Left renal cortex interstitium (tissue), 4 donors: ENCODE data around the gene TBX15. TPM values are rescaled to one million over a fixed set of nuclear protein-coding genes. Genes with fewer than 3 reads are reported as not detected.
"Not testable (repeated sequence)": the region's sequence is repeated elsewhere in the genome, so short reads cannot be mapped to it uniquely, and the experiment has no call there.

Source experiments
- DNase-seq, 4 donors: peaks; one replicate each; pipeline ENCODE4 v3.0.0-alpha.2; 2013; ENCODE audit warnings: low read depth in 4 of 4, low spot score in 2 of 4, missing footprints in 1 of 4
- polyA plus RNA-seq, 4 donors: library from polyadenylated mRNA; unstranded; fragments of 120-200 nt; gene quantifications; one replicate each; pipeline ENCODE4 v1.2.1, GENCODE V29; 2013; ENCODE audit not compliant: insufficient read length in 4 of 4

The TBX15 gene
- polyA plus RNA-seq, 4 donors, result 0.26 to 0.34 (median 0.30) TPM

DNA sequence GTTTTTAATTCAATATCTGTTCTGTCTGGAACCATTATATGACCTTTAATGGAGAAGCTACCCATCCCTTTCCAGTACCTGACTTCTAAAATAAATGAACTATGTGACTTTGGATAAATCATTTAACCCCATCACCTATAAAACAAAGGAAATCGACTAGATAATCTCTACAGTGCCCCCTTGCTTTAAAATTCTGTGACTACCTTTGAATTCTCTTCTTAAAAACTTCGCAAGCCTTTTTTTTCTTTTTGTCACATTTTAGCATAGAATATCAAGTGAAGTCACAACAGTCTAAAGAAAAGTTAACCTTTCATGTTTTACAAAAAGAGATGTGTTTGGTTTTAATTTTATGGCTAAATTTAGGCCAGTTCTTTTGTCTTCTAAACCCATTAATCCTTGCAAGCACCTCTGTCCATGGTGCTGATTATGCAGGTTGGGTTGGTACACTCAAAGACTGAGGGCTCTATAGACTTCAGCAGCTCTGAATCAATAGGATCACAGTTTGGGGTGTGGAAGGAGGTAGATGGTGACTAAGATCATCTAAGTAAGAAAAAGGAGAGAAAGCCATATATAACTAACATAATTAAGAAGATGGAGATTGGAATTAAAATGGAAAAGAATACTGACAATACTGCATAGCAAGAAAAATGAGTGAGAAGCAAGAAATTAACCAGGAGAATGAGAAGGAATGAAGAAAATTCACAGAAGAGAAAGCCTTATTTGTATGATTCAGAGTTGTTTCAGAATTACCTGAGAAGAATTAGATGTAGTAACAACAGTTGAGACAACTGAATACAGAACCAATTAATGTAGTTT lies 59.2 kb downstream of the TBX15 start:
- DNase-seq, result peak in 3 of 4 donors; percentile 30 to 49 (median 31)

- DNase-seq, result no peak
These were observed 60.5 kb downstream of the TBX15 start for GRCh38 chr1:118927427-118928187.

- DNase-seq, result no peak
These were observed 61.9 kb downstream of the TBX15 start for GRCh38 chr1:118926261-118926660.

- DNase-seq, result no peak
These were observed 62.5 kb downstream of the TBX15 start for GRCh38 chr1:118925651-118926050.

DNA sequence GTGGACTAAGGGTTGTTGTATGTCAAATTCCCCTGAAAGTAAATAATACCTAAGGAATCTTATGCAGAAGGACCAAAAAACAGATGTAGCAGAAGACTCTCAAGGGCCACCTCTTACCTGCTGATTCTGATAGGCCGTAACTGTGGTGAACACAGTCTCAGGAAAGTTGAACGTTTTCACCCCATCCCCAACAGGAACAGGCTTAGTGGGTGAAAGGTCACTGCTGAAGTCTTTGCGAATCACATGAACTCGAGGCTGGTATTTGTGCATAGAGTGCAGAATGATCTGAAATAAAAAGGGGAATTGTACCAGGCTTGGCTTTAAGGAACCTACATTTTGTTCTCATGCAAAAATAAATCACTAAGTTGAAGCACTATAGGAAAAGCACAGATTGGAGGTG lies 64.8 kb downstream of the TBX15 start:
- no peak for DNase-seq

DNA sequence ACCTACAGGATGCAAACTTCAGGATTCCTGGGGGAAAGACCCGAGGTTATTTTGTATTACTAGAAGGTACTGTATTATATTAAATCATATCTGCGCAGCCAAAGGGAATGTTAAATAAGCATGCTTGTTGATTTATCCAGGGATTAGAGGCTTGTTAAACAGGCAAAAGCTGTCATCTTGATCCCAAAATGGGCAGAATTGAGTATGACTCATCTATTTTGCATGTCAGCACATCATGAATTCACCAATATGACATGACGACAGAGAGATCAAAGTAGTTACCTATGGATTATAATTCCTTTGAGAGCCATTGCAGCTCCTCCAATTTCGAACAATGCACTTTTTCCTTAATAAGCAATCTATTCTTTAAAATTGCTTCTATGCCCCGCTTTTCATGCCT lies 66.1 kb downstream of the TBX15 start:
- DNase-seq, result no peak

DNA sequence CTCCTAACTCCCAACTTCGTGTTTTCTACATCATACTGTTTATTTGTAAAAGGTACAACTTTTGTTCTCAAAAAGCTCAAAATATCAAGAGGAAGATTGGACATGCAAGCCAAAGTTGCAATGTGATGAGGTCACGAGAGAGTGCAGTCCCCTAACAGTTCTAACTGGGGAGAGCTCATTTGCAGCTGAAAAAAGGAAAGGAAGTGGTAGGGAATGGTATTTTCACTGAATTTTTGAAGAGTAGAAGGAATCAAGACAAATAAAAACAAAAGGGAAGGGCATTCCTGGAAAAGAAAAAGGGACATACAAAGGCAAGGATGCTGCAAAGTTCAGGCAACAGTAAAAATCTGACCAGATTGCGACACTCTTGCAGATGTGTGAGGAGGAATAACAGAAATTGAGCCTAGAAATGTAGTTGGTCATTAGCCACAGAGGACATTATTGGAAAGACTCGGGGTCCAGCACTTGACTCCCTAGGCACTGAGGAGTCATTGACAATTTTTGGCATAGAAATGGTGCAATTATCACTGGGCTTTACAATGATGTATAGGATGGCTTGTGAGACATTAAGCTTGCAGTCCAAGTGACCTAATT lies 67.9 kb downstream of the TBX15 start:
- no peak for DNase-seq

DNA sequence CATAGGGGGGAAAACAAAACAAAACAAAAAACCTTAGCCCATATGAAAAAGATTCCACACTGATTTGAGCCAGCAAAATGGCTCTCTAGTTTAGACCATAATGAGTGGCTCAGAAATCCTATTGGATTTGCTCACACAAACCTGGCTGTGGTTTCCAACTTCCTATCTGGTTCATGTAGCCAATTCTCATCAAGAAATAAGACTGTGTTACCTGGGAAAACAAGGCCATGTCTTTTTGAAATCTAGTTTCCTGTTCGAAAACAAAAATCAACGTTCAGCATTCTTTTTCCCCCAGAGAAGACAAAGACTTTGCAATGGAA lies 69.2 kb downstream of the TBX15 start:
- no peak for DNase-seq

- DNase-seq, result no peak
These were observed 69.8 kb downstream of the TBX15 start for GRCh38 chr1:118918230-118918939.

GRCh38 chr1:118916346-118916745 lies 71.8 kb downstream of the TBX15 start:
- DNase-seq, result not testable (repeated sequence)

GRCh38 chr1:118914379-118915161 lies 73.6 kb downstream of the TBX15 start:
- no peak for DNase-seq

DNA sequence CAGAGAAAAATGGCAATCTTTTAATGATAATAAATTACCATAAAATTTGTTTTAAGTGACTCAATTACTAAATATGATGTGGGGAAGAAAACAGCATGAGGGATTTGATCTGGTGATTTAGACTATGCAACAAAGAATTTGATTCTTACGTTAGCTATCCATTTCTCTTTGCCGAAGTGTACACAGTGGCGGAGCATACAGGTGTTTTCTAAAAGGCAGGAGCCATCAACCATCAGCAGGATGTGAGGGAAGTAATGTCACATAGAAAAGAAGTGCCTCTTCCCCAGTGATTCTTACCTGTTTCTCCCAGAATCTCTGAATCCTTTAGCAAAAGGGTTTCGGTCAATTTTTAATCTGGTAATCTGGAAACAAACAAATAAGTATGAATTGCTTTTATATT lies 74.3 kb downstream of the TBX15 start:
- no peak for DNase-seq

DNA sequence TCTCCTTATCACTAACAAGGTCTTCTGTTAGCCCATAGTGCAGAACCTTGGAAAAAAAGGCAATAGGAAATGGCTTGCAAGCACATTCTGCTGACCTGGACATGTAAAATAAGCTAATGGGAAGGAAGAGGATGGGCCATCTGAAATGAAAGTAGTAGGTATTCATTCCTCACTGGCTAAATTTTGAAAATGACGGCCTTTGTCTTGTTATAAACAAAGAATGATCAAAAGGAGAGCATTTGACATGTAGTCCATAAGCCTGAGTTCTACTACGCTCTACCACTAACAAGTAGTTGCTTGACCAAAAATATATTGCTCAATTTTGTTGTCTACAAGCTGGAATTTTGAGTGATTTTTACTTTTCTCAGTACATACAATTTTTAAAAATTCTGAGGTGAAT lies 75.6 kb downstream of the TBX15 start:
- no peak for DNase-seq

DNA sequence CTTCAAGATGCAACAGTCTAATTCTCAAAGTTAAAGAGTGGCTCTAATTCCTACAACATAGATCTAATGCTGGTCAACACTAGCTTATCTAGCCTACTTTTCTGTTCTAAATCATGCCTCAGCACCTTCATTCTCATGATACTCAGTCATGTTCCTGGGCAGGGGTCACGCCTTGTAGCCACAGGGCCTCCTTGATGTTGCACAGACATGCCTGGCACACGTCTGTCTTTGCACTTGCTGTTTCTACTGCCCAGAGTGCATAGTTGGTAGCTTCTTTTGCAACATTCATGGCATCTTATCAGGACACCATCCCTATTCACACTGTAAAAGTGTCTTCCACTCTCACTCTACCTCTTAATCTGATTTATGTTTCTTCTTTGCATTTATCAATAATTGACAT lies 76.6 kb downstream of the TBX15 start:
- DNase-seq, result no peak

GRCh38 chr1:118907466-118907865 lies 80.7 kb downstream of the TBX15 start:
- no peak for DNase-seq

- DNase-seq, result no peak
These were observed 82.5 kb downstream of the TBX15 start for GRCh38 chr1:118905671-118906070.

DNA sequence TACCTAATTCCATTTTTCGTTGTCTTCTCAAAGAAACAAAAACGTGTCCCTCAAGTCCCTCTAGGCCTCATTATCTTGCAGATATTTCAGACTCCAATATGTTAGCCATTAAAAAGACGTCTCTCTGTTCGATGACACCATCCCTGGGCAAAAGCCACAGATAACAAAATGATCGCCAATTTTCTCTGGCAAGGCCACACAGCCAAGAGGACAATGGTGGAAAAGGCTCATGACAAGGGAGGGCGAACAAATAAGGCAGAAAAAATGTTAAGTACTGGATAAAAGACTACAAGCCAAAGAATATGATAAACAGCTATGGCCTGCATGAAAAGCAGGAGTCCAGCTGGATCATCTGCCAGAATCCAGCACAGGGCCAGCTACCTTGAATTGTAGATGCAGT lies 82.9 kb downstream of the TBX15 start:
- no peak for DNase-seq

DNA sequence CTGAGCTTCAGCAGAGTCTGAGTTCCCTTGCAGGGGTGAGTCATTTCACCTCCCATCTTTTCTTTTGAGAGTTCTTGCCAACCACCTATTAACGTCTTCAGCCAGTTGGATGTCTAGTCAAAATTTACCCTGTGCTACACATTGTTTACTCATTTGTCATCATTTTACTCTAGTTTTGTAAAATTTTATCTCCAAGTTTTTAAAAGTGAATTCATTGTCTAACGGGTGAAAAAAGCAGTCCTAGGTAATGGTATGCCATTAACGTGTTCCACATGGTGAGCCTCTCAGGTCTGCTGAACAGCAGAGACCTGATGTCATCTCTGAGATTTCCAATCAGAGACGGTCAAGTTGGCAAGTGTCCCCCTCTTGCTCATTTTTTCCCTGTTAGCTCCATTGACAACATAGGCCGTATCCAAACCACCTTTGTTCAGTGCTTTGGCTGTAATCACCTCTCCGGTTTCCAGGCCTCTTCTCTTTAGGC lies 85.4 kb downstream of the TBX15 start:
- no peak for DNase-seq

- DNase-seq, result no peak
These were observed 85.8 kb downstream of the TBX15 start for GRCh38 chr1:118902299-118902698.
